ENCODE measurements around the gene INO80B.
A peak's percentile ranks its signal among the peaks of the same experiment; 100 is the strongest.
"Not testable (repeated sequence)": the region's sequence is repeated elsewhere in the genome, so short reads cannot be mapped to it uniquely, and the experiment has no call there.

Gene INO80B

GRCh38 chr2:74450570-74451190 is 4.2 kb upstream of the INO80B start:
- no peak for DNase-seq

DNA sequence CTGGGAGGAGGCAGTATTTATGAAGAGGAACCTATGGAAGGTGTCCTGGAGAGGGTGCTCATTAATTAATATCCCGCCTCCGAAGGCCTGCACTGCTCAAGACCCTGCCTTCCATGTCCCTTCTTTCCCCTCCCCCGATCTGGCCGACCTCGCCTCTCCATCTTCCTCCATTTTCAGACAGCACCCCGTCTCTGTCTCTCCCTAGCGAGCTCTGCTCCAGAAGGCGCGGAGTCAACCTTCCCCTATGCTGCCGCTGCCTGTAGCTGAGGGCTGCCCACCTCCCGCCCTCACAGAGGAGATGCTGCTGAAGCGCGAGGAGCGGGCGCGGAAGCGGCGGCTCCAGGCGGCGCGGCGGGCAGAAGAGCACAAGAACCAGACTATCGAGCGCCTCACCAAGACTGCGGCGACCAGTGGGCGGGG is 2.3 kb downstream of the INO80B start:
- DNase-seq, result no peak

GRCh38 chr2:74457549-74458131 is 2.8 kb downstream of the INO80B start:
- DNase-seq, result peak; percentile 87

DNA sequence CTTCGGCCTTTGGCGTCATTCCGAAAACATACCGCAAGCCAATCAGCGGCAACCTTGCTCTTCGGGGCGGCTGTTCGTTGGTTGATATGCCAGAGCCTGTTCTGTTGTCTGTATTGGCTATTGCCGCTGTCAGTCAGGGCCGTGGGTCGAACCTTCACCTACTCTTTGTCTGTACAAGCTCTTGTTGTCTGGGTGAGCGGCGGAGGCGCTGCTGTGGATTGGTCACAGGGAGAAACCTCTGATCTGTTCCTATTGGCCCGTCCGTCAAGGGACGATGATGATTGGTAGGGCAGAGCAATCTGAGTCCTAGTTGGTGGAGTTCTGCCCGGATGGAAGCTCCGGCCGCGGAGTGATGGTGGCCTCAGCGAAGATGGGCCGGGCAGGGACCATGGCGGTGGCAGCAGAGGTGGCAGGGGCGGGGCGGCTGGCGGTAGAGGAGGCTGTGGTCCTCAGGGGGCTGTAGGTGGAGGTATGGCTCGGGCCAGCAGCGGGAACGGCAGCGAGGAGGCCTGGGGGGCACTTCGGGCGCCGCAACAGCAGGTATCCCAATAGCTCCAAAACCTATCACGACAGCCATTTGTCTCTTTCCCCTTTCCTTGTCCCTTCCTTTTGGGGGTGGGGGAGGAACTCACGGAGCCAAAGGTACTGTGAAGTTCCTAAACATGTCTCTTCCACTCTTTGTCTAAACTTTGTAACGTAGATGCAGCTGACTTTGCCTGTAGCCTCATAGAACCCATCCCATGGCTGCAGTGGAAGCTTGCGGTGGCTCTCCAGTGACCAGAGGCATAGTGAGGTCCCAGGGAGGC is 3.4 kb downstream of the INO80B start, which contains the start of gene WBP1:
Gene WBP1, plus strand, starts transcription at position 307 of the 806 bp plus-strand sequence. Its CDS starts 165 bp downstream, at position 472.
- DNase-seq, result peak; percentile 97

DNA sequence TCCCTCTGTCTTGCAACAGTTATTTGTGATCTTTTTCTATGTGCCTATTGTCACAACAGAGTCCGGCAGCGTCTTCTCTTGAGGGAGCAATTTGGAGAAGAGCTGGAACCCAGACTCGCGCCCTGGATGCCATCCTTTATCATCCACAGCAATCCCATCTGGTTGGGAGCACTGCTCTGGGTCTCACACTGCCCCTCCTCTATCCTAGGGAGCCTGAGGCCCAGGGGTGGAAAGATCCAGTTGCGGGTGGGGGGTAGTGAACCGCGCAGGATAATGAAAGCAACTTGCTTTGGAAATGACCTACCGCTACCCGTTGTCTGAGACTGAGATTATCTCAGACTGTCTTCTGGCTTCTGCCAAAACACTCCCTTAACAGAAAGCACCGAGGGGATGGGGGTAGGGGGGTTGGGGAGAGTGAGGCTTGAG is 4.1 kb downstream of the INO80B start:
- DNase-seq, result no peak

- not testable (repeated sequence) for DNase-seq
Observed at GRCh38 chr2:74459503-74460118, 4.7 kb downstream of the INO80B start.

DNA sequence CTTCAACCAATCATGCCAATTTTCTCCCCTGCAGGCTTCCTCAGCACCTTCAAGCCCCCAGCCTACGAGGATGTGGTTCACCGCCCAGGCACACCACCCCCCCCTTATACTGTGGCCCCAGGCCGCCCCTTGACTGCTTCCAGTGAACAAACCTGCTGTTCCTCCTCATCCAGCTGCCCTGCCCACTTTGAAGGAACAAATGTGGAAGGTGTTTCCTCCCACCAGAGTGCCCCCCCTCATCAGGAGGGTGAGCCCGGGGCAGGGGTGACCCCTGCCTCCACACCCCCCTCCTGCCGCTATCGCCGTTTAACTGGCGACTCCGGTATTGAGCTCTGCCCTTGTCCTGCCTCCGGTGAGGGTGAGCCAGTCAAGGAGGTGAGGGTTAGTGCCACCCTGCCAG is 5.3 kb downstream of the INO80B start:
- not testable (repeated sequence) for DNase-seq

- DNase-seq, result no peak
Observed at GRCh38 chr2:74461187-74462053, 6.5 kb downstream of the INO80B start.

GRCh38 chr2:74462054-74462785 is 7.3 kb downstream of the INO80B start:
- DNase-seq, result no peak

DNA sequence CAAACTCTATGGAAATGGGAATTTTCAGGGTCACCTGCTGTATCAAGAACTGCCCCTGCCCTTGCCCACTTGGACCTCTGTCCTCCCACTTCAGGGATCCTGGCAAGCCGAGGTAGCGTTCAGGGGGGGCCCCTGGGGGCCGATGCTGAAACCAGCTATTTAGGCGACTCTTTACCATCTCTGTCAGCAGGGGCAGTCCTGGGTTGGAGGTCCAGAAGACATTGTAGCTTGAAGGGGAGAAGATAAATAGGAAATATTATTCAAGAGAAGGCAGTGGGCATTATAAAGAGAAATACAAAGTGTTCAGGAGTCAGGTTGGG is 7.9 kb downstream of the INO80B start:
- DNase-seq, result no peak

DNA sequence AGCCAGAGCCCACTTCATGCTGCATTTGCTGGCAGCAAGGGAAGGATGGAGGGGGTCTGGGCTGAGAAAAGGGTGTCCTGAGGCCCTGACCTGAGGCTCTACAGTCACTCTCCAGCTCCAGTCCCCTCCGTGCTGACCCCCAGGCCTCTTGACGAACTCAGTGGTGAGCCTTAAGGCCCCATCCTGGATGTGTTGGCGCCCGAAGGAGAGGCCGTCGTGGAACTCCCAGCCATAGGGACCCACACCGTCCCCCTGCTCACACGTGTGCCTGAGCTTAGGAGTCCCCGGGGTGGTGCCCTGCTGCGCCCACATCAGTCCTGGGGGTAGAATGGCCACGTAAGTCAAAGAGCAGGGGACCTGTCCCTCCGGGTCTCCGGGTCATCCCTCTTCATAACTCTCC is 9.5 kb downstream of the INO80B start:
- DNase-seq, result no peak

GRCh38 chr2:74470742-74471141 is 15.9 kb downstream of the INO80B start:
- not testable (repeated sequence) for DNase-seq

DNA sequence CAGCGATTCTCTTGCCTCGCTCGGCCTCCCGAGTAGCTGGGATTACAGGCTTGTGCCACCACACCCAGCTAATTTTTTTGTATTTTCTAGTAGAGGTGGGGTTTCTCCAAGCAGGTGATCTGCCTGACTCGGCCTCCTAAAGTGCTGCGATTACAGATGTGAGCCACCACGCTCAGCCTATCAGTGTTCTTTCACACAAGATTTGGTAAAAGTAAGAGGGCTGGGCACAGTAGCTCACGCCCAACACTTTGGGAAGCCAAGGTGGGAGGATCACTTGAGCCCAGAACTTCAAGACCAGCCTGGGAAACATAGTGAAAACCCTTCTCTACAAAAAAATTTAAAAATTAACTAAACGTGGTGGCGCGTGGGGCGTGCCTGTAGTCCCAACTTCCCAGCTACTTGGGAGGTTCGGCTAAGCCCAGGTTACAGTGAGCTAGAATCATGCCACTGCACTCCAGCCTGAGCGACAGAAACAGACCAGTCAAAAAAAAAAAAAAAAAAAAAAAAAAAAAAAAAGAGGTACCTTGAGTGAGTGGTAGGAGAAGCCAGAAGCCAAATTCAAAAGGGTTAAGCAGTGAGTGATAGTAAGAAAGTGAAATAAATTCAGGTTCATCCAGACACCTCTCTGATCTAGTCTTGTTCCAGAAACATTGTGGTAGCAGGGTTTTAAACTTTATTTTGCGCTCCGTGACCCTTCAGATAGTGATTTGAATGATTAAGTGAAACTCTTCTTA is 16.6 kb downstream of the INO80B start:
- DNase-seq, result no peak

DNA sequence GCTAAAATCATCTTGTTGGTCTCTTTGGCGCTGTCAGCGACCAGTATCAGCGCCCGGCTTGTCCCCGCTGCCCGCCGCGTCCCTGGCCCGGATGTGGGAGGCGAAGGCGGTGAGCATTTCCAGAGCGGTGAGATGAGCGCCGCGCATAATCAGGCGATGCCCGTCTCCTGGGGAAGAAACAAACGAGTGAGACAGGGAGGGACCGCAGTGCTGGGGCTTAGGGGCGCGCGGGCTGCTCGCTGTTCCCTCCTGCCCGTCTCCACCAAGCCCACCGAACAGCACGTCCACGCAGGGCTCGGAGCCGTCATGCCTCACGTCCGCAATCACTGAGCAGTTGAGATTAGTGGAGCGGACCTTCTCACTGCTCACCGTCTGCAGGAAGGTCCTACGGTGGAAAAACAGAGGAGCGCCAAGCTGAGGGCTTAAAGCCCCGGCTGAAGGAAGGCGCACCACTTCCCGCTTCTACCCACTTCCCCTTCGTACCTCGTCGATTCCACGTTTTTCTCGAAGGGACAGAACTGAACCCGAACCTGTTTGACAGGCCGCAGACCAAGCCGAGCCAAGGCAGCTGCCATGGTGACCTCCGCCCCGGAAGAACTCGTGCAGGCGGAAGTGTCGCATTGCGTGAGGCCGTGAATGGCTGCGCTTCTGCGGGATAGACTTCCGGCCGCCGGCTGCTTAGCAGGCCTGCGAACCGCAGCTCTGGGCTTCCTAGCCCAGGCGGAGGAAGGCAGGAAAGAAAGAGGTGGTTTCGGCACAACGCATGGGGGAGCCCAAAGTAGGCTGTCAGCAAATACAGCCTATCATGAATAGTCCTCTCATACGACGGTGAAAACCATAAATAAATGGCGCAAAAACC is 17.4 kb downstream of the INO80B start, which contains the start of gene MRPL53:
Gene MRPL53, minus strand, starts transcription at position 595 of the 859 bp plus-strand sequence. Its CDS starts 20 bp downstream, at position 575.
- DNase-seq, result peak; percentile 96

DNA sequence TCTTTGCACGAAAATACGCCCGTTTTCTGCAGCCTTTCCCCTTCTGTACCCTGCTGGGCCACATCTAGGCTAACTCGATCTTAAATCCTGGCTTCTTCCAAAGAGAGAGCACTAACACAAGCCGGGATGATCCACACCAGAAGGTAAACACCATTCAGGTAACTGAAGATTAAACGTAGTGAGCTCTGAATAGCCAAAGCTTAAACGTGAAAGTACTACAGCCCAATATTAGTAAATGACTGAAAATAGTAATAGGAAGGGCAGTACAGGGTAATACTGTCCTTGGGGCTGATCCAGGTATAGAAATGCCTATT is 18.0 kb downstream of the INO80B start:
- DNase-seq, result no peak

DNA sequence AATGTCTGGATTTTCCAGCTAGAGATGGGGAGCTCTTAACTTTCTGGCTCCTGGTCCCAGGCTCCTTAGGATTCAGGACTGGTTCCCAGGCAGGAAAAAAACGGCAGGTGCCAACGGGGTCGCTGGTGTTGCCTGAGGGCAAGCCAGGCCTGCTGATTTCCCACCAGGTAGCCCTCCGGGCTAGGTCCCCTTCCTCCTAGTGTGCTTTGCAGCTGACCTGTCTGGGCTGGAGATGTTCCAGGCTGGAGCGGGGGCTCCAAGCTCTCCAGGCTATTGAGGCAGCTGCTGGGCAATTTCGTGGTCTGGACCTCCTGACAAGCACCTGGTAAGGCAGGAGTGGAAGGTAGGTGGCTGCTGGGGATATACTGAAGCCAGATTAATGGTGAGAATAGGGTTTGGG is 19.6 kb downstream of the INO80B start:
- DNase-seq, result no peak

DNA sequence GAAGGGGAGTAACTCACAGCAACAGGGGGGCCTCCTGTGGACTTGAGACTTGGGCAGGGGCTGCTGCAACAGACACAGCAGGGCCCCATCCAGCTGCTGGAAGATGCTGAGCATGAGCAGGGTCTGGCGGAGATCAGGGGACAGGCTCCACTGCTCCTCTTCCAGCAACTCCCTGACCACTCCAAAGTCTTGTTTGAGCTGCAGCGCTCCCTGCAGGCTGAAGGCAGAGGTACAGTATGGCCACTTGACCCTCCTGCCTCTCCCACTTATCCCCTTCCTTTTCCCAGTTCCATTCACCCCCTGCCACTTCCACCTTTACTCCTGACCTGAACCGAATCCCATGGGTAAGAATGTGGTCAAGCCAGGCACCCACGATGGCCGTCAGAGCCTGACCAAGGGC is 20.0 kb downstream of the INO80B start:
- no peak for DNase-seq

- DNase-seq, result no peak
Observed at GRCh38 chr2:74481431-74481830, 26.5 kb downstream of the INO80B start.

GRCh38 chr2:74481961-74482800 is 27.3 kb downstream of the INO80B start:
- no peak for DNase-seq

Measured in activated CD8-positive, alpha-beta memory T cell treated with anti-CD3 and anti-CD28 coated beads, Interleukin-2, amount 50 U/mL, for 4 hours (primary cell).